ENCODE data around the gene CRYBG1.

CRYBG1 gene

DNA sequence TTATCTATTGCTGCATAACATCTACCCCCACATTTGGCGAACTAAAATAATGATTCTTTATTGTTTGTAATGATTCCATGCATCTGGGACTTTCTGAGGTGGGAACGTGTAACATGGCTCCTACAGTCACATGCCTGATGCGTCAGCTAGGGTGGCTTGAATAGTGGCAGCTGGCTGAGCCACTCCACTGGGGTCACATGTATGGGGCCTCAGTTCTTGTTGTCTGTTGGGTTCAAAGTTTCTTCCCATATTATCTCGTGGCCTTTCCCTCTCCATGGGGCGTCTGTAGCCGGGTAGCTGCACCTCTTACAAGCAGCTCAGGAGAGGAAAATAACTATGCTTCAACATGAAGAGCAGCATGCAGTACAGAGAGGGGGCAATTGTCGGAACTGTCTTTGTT, 69.9 kb downstream of the CRYBG1 start:
- DNase-seq: no peak

DNA sequence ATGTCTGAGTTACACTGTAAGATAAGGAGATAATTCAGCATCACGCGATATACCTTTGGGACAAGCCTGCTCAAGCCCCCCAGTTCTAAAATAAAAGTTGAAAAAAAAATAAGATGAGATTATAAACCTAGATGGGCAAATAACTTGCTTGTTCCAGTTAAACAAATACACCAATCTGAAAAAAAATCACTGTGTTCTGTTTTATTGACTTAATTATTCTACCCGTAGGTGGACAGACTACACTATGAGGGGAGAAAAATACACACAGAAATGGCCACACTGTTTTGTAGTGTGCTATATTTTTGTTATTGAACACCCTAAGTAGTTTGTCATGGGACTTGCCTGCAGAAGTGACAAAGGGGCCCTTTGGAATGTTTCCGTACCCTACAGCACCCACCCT, 70.9 kb downstream of the CRYBG1 start:
- DNase-seq: no peak

DNA sequence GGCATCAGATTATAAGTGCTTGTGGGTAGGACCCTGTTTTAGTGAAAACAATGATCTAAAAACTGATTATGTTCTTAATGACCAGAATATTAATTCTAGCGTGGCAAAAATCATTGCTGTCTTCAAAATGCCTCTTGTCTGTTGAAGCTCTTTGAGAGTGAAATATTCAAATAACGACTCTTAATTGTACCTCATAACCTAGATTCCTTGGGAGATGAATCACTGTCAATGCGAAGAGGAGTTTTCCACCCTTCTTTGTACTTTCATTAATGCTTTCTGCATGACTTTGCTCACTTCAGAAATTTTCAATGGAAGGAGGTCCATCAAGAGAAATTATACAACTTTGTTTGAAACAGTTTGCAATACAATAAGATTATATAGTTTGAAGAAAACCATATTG, 71.5 kb downstream of the CRYBG1 start:
- no peak for DNase-seq

DNA sequence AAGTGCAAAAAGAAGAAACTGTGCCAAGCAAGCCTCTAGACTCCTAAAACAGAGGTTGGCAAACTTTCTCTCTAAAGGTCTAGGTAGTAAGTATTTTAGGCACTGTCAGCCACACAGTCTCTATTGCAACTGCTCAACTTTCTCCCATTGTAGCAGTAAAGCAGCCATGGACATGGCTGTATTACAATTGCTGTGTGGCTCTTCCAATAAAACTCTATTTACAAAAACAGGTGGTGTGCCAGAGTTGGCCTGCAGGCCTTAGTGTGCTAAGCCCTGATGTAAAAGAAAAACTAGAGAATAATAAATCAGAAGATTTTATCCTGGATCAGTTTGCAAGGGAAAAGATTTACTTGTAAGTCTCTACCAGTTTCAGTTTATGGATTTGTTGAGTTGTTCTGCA, 74.0 kb downstream of the CRYBG1 start:
- DNase-seq: no peak

DNA sequence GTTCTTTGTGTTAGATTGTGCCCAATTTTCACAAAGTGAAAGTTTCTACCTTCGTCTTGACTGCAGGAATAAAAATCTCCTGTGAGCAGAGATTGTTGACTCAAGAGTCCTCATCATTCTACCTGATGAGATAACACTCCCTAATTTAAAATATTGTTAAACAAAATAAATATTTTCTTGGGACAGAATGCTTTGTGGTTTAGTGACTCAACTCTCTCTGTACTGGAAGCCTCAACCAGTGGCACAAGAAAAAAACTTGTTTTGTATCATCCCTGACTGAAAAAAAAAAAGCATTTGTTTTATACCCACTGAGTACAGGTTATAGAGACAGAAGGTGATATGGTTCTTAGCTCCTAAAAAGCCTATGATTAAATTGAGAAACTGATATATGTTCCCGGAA, 78.9 kb downstream of the CRYBG1 start:
- DNase-seq: no peak

DNA sequence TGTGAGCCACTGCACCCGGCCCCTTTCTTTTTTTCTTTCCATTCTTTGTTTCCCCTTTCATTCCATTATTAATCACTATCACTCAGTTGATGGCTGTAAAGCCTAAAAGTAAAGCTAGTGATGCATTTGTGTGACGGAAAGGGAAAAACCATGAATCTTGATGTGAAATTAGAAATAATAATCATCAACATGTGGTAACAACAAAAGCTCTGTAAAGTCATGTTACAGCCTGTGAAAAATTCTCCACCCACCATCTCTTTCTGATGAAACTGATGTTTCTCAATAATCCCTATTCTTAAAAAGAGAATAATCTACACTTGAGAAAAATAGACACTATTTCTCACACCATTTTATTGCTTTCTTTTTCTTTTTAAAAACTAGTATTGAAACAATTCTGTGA, 80.0 kb downstream of the CRYBG1 start:
- DNase-seq: no peak

DNA sequence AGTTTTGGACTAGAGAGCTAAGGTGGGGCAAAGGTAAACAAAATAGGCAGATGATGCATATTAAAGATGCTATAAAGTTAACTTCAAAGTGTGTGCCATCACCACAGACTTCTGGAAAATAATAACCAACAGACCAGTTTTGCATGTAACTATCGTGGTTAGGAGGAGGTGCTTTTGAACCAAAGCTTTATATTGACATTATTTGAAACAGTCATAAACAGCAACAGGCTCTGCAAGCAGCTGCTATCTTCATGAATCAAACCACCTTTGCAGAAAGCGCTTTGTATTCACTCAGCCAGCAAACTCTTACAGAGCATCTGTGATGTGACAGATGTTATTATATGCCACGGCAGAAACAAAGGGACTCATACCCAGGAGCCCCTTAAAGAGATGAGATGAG, 81.9 kb downstream of the CRYBG1 start:
- peak; percentile 49 for DNase-seq

DNA sequence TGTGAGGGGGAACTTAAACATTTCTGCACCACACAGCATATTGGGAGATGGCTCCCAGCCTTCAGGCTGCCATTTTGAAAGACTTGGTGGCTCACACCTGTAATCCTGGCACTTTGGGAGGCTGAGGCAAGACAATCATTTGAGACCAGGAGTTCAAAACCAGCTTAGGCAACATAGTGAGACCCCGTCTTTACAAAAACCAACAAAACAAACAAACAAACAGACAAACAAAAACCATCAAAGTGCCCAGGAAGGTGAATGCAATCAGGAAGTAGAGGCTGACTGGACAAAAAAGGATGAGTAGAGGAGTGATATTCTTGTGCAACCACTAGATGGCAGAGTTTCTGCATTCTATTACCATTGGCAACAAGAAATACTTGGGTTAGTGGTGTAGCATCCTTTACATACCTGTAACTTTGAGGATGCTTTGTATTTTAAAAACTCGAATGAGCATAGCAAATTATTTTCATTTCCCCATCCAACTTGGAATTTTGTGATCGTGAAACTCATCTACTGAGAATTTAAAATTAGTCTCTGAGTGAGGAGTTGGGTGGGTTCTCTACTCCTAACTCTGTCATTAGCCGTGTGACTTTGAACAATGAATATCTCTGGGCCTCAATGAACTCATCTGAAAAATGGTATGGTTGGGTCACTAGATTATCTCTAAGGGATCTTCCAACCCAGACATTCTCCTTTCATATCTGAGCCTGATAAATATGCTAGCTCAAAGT, 84.4 kb downstream of the CRYBG1 start:
- DNase-seq: peak; percentile 44

DNA sequence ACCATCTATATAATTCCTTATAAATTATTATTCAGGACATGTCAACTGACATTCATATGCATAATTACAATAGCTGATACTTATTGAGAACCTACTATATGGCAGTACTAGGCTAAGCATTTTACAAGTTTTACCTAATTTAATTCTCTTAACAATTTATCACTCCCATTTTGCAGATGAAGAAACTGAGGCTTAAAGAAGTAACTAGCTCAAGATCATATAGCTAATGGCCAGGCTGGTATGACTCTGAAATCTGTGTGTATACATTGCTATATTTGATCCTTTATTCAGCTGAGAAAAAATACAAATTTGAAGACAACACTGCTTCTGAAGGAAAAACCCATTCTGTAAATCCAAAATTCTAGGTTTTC, 85.0 kb downstream of the CRYBG1 start:
- no peak for DNase-seq

DNA sequence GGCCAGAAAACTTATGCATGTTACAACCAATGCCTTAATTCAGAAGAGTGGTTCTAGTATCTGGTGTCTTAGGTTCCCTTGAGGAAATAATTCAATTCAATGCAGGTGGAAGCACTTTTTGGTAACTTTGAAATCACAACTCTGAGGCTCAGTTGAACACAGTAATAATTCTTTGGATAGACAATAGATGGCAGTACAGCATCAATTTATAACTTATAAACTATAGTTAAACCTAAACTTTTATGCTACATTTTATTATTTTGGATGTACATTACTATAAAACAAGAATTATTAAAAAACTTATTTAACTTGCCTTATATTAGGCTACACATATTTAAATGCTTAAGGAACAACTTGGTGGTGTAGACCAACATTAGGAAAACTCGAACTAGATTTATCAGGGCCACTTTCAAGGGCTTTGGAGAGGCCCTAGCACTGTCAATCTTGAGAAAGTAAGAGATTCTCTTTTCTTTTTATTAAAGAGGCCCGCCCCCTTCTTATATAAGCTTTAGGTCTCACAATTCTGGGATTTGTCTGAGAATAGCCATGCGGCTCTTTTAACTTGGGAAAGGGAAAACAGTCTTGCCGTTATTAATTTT, 85.9 kb downstream of the CRYBG1 start:
- no peak for DNase-seq

DNA sequence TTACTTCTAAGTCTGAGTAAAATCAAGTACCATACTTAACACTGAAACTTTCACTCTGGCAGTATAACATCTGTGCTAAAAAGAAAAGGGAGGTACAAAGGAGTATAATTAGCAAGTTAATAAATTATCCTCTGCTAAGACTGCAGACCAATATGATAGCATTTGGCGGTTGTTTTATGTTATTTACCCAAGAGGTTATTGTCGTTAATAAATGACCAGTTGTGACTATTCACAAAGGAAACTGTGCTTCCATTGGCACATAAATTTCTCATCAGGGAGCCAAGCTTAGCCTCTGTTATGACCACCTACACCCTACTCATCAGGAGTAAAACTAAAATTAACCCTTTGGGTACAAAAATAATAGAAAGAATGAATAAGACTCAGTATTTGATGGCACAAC, 86.5 kb downstream of the CRYBG1 start:
- no peak for DNase-seq

DNA sequence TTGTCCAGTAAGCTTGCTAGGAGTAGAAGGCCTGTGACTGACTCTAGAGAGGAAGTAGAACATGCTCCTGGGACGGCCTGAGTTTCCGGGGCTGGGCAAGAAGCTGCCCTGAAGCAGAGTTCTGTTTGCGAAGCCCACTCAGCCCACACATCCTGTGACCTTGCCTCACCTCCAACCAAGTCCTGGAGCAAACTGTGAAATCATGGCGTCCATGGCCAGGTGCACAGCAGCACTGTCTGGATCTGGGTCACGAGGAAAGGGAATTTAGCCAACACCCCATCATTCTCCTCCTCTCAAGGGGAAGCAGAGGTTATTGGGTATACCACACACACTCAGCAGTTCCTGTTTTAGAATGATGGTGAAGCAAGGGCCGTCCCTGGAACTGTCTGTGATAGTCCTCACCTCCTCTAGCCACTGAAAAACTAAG, 87.5 kb downstream of the CRYBG1 start:
- no peak for DNase-seq

DNA sequence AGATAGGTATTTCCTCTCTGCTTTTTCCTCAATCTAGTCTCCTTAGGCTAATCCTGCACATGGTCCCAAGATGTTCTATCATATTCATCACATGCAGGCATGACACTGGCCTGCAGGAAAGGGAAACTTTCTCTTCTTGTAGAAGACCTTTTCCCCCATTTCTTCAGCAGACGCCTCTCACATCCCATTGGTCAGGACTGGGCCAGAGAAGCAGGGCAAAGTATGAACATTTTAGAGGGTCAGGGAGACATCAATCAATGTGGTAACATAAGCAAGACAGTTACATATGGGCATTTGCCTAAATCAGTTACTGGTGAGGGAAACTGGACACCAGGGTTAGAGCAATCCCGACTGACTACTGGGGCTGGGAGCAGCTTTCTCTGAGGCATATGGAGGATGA, 90.1 kb downstream of the CRYBG1 start:
- no peak for DNase-seq

DNA sequence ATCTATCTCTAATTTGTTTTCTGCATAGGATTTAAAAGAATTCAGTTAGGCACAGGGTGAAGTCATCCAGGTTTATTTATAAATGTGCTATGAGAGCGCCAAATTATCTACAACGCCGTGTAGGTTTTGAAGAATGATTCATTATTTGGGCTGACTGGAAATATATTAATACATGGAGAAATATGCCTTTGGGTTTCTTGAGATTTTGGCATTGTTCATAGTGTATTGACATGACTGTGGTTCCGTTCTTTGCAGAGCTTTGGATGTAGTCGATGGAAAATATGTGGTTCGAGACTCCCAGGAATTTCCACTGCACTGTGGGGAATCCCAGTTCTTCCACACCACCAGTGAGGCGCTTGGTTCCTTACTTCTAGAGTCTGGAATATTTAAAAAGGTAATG, 90.9 kb downstream of the CRYBG1 start:
- no peak for DNase-seq

DNA sequence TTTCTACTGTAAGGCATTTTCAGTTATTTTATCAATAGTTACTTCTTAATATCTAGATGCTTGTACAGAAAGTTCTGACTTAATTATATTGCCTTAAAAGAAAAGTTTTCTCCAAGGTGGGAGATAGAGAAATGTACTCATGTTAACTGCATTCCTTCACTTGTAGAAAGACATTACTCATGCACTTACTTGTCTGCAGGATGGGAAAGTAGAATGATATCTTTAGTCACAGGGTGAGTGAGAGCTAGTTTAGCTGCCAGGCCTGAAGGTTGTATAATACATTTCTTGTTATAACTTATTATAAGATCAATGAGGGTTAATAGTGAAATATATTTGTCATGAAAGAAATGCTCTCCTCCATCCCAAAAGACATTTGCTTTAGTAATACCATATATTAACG, 92.1 kb downstream of the CRYBG1 start:
- DNase-seq: no peak

DNA sequence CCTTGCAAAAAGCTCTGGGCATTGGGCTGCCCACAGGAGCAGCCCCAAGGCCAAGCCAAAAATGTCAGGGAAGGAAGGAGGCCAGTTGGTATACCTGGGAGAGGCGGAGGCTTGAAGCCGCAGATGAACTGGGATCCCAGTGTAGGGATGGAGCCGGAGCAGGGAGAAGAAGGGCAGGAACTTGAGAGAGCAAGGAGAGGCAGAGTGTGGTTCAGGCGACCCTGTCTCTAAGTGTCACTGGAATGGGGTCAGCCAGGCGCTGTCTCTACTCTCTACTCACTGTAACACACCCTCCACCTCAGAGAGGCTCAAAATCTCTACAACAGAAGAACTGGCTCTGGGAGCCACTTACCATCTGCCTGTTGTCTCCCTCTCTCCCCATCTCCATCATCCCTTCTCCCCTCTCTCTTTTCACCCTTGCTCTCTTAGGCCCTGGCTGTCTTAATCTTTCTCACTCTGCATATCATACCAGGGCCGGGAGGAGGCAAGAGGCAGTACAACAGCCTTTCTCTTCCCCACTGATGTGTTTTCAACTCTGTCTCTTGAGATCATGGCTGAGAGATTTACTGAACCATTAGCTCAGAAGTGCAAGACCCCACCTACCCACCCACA, 93.3 kb downstream of the CRYBG1 start:
- no peak for DNase-seq

DNA sequence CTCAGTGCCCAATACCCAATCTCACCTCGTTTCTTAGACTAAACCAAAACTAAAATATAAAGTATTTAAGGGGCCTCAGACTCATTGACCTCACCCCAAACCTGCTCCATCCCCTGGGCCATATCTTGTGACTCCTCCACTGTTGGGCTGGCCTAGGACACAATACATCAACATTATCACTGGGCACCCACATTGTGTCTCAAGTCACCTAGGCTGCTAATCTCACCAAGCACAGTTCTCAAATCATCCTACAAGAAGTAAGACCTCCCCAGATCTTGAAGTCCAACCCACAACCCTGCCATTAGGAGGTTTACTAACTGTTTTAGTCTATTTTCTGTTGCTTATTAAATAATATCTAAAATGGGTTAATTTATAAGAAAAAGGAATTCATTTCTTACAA, 96.2 kb downstream of the CRYBG1 start:
- DNase-seq: no peak

DNA sequence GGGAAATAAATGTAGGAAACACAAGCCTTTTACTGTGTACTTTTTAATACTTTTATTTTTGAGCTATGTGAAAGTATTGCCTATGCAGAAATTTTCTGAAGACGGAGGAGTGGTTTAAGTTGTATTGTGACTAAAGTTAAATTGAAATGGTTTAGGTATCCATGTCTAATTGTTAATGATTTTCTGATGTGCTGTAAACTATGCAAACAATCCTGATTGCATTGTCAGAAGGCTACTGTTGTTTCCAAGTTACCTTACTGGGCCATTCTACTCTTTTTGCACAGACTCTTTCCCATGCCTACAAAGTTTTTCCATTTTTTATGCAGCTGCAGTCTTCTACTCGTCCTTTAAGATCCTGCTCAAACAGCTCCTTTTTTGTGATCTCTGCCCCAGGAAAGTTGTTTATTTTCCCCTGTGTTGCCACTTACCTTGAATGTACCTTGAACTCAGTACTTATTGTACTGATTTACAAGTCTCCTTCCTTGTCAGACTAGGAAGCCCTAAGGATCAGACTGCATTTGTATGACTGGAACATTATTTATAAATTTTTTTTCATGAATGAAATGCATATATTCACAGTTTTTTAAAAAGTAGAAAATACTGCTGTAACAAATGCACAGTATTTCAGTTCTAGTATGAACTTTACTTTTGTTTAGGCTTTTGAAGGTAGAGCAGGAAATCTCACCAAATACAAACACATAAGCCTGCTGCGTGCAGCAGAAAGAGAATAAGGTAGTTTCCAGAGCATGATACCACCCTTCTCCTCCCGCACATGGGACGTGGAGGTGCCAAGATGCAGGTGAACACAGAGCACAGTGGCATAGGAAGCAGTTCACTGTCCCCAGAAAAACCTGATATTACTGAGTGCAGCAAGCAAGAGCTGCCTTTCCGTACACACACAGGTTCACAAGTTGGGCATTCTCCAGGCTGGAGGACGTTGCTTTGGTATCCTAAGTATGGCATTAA, 97.8 kb downstream of the CRYBG1 start:
- no peak for DNase-seq

DNA sequence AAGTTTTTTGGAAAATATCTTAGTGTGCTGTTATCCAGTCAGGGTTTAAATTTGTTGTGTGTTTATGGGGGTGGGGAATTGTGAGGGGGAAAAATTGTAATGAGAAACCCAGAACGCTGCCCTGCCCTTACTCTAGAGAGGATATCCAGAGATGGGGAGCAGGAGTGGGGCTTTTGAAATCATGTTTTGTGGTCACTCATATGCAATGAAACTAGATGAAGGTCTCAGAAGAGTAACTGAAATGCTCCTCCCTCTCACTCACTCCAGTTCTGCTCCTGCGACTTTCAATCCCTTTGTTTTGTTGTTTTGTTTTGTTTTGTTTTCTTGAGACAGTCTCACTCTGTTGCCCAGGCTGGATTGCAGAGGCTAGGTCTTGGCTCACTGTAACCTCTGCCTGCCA, 100.0 kb downstream of the CRYBG1 start:
- DNase-seq: no peak

DNA sequence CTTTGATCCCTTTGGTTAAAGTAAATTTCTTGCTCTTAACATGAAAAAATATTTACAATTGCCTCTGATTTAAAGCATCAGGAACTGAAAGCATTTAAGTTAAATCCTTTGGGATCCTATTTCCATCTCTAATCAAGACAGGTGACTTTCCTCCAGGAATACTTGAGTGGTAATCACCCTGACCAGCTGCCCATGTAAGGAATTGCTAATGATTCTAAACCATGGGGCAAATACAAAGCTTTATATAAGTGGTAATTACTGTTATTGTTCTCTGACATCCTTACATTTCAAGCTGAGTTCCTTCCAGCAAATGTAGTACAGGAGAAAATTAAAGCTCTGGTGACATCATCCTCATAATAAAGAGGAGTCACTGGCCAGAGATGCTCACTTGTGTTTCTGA, 100.6 kb downstream of the CRYBG1 start:
- DNase-seq: no peak

DNA sequence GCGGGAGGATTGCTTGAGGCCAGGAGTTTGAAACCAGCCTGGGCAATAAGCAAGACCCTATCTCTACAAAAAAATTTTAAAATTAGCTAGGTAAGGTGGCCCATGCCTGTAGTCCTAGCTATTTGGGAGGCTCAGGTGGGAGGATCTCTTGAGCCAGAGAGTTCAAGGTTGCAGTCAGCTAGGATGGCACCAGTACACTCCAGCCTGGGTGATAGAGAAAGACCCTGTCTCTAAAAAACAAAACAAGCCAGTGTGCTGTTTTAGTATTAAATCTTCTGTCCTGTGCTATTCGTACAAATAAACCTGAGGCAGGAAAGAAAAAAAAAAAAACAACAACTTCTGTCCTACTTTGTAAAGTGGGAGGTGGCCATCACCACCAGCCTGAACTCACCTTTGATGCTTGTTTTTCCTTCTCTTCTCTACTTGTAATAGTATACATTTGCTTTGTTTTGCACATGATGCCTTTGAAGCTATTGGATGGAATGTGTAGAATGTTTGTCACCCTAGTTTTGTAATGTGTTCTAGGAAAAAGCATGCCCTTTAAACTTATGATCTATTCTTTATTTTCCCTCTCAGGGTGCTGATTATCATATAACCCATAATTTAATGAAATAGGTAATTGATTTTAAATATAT, 102.5 kb downstream of the CRYBG1 start:
- DNase-seq: no peak

DNA sequence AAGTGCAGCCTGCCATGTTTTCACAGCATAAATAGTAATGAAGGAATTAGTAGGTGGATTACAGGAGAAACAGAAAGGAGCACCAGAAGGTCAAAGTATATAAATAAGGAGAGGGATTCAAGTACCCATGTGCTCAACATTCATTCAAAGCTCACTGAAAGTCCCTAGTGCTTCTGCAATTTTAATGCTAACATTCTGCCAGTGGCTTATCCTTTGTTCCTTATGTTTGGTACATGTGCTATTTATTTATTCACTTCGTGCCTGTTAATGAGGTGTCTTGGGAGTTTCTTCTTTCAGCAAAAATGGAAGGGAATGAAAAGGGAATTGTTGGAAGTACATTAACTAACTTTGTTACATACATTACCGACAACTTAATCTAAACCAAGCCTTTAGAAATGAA, 105.7 kb downstream of the CRYBG1 start:
- DNase-seq: no peak

DNA sequence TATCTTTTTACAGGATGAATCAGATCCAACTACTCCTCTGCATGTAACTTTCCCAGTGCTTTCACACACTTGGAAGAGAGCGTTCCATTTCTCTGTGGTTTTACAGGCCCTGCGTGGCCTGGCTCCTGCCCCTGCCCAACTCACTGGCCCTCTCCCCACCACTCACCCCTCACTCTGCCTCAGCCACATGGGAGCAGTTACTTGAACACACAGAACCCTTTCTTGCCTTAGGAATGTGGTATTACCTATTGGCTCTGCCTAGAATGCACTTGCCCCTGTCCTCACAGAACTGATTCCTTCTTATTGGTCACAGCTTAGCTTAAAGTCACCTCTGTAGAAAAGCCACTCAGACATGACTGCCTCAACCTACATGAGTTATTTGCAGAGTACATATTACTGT, 108.4 kb downstream of the CRYBG1 start:
- no peak for DNase-seq

Measured in NCI-H1694 treated with DMSO at 0.1 percent for 48 hours (cell line).